ENCODE data around the gene CNPY1.

GRCh38 chr7:155593461-155594162, 47.3 kb upstream of the CNPY1 start:
- TF ChIP-seq CTCF (IDR thresholded peaks at IDR 0.05; ENCODE audit: poor library complexity, severe bottlenecking) = no peak
- TF ChIP-seq POLR2AphosphoS5 (IDR thresholded peaks at IDR 0.05) = no peak
- no peak for TF ChIP-seq TAF1 (IDR thresholded peaks at IDR 0.05; ENCODE audit: low read depth)
- no peak for TF ChIP-seq EZH2 (IDR thresholded peaks at IDR 0.05; ENCODE audit: borderline replicate concordance, insufficient read depth, low read length, poor library complexity, severe bottlenecking)
- no peak for TF ChIP-seq REST (IDR thresholded peaks at IDR 0.05; ENCODE audit: borderline replicate concordance)
- no peak for TF ChIP-seq MXI1 (conservative IDR thresholded peaks at IDR 0.05; ENCODE audit: poor library complexity, severe bottlenecking)
- TF ChIP-seq EP300 (conservative IDR thresholded peaks at IDR 0.05; ENCODE audit: poor library complexity, severe bottlenecking) = no peak
- TF ChIP-seq SMC3 (conservative IDR thresholded peaks at IDR 0.05; ENCODE audit: poor library complexity) = no peak
